Epithelial cell of proximal tubule (primary cell): ENCODE measurements around the gene FKBP2. TPM values are rescaled to one million over a fixed set of nuclear protein-coding genes. Genes with fewer than 3 reads are reported as not detected.

ENCODE experiments used
- DNase-seq: peaks from one replicate; pipeline ENCODE4 v3.0.0-alpha.2; 2011; ENCODE audit warnings: low read depth
- H3K4me3 ChIP-seq: 2 replicates; pipeline ENCODE4 v1.5.1; 2011; ENCODE audit warnings: low read depth, mild to moderate bottlenecking, low read length
- CTCF ChIP-seq: conservative IDR thresholded peaks from 2 replicates; pipeline ENCODE4 v1.5.1; 2012; ENCODE audit warnings: low read depth, mild to moderate bottlenecking, low read length
- total RNA-seq: library from RNA; depleted of rRNA; stranded (reverse); fragments of >200 nt; gene quantifications from 2 replicates; pipeline ENCODE4 v1.2.3, GENCODE V29; 2015

Gene FKBP2
- total RNA-seq, 1 donor from 2014 or later, result 184 TPM

- no peak for DNase-seq
- TF ChIP-seq CTCF, result no peak
- no peak overlapping the region for H3K4me3 ChIP-seq
These were observed 31.4 kb upstream of the FKBP2 start for GRCh38 chr11:64209563-64209843.

GRCh38 chr11:64210301-64211020 is 30.4 kb upstream of the FKBP2 start:
- no peak for DNase-seq
- TF ChIP-seq CTCF, result no peak
- H3K4me3 ChIP-seq, result no peak overlapping the region

GRCh38 chr11:64211181-64211872 is 29.6 kb upstream of the FKBP2 start:
- TF ChIP-seq CTCF, result no peak
- H3K4me3 ChIP-seq, result no peak overlapping the region
- DNase-seq, result no peak

- DNase-seq, result no peak
- H3K4me3 ChIP-seq, result no peak overlapping the region
- TF ChIP-seq CTCF, result no peak
These were observed 24.0 kb upstream of the FKBP2 start for GRCh38 chr11:64216879-64217278.

GRCh38 chr11:64218628-64219353 is 22.1 kb upstream of the FKBP2 start:
- DNase-seq, result no peak
- H3K4me3 ChIP-seq, result no peak overlapping the region
- TF ChIP-seq CTCF, result no peak

GRCh38 chr11:64219354-64219684 is 21.6 kb upstream of the FKBP2 start:
- no peak for TF ChIP-seq CTCF
- DNase-seq, result no peak
- no peak overlapping the region for H3K4me3 ChIP-seq
